ENCODE data around the gene DPRX.

DNA sequence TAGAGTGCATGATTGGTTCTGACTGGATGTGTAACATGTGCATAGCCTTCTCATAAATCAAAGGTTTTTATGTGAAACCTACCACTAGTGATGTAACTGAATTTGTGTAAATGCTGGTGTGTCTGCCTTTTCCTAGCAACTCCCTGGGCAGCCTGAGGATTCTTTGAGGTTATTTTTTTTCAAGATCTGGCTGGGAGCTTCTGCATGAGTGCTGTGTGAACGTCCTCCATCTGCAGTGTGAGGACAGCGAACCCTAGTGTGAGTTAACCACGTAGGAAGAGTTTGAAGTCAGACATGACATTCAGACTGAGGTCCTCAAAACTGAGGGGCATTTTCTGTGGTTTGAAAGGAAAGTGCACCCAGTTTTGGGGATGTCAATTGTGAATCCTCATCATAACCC, 39.9 kb downstream of the DPRX start:
- TF ChIP-seq, protein P1, sequence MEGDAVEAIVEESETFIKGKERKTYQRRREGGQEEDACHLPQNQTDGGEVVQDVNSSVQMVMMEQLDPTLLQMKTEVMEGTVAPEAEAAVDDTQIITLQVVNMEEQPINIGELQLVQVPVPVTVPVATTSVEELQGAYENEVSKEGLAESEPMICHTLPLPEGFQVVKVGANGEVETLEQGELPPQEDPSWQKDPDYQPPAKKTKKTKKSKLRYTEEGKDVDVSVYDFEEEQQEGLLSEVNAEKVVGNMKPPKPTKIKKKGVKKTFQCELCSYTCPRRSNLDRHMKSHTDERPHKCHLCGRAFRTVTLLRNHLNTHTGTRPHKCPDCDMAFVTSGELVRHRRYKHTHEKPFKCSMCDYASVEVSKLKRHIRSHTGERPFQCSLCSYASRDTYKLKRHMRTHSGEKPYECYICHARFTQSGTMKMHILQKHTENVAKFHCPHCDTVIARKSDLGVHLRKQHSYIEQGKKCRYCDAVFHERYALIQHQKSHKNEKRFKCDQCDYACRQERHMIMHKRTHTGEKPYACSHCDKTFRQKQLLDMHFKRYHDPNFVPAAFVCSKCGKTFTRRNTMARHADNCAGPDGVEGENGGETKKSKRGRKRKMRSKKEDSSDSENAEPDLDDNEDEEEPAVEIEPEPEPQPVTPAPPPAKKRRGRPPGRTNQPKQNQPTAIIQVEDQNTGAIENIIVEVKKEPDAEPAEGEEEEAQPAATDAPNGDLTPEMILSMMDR (IDR thresholded peaks at IDR 0.05): no peak
- no peak for TF ChIP-seq CREM (CRISPR knock-in tag; IDR thresholded peaks at IDR 0.05)
- no peak for TF ChIP-seq MYBL2 (CRISPR knock-in tag; IDR thresholded peaks at IDR 0.05)
- TF ChIP-seq ZNF263 (CRISPR knock-in tag; IDR thresholded peaks at IDR 0.05; ENCODE audit: low read depth): no peak
- TF ChIP-seq, protein P2, sequence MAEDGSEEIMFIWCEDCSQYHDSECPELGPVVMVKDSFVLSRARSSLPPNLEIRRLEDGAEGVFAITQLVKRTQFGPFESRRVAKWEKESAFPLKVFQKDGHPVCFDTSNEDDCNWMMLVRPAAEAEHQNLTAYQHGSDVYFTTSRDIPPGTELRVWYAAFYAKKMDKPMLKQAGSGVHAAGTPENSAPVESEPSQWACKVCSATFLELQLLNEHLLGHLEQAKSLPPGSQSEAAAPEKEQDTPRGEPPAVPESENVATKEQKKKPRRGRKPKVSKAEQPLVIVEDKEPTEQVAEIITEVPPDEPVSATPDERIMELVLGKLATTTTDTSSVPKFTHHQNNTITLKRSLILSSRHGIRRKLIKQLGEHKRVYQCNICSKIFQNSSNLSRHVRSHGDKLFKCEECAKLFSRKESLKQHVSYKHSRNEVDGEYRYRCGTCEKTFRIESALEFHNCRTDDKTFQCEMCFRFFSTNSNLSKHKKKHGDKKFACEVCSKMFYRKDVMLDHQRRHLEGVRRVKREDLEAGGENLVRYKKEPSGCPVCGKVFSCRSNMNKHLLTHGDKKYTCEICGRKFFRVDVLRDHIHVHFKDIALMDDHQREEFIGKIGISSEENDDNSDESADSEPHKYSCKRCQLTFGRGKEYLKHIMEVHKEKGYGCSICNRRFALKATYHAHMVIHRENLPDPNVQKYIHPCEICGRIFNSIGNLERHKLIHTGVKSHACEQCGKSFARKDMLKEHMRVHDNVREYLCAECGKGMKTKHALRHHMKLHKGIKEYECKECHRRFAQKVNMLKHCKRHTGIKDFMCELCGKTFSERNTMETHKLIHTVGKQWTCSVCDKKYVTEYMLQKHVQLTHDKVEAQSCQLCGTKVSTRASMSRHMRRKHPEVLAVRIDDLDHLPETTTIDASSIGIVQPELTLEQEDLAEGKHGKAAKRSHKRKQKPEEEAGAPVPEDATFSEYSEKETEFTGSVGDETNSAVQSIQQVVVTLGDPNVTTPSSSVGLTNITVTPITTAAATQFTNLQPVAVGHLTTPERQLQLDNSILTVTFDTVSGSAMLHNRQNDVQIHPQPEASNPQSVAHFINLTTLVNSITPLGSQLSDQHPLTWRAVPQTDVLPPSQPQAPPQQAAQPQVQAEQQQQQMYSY (CRISPR knock-in tag; IDR thresholded peaks at IDR 0.05): no peak
- TF ChIP-seq, protein P3, sequence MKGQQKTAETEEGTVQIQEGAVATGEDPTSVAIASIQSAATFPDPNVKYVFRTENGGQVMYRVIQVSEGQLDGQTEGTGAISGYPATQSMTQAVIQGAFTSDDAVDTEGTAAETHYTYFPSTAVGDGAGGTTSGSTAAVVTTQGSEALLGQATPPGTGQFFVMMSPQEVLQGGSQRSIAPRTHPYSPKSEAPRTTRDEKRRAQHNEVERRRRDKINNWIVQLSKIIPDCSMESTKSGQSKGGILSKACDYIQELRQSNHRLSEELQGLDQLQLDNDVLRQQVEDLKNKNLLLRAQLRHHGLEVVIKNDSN (CRISPR knock-in tag; IDR thresholded peaks at IDR 0.05): no peak
- TF ChIP-seq, protein P4, sequence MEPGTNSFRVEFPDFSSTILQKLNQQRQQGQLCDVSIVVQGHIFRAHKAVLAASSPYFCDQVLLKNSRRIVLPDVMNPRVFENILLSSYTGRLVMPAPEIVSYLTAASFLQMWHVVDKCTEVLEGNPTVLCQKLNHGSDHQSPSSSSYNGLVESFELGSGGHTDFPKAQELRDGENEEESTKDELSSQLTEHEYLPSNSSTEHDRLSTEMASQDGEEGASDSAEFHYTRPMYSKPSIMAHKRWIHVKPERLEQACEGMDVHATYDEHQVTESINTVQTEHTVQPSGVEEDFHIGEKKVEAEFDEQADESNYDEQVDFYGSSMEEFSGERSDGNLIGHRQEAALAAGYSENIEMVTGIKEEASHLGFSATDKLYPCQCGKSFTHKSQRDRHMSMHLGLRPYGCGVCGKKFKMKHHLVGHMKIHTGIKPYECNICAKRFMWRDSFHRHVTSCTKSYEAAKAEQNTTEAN (CRISPR knock-in tag; IDR thresholded peaks at IDR 0.05): no peak
- no peak for TF ChIP-seq NR2C2 (CRISPR knock-in tag; IDR thresholded peaks at IDR 0.05)
- TF ChIP-seq, protein P5, sequence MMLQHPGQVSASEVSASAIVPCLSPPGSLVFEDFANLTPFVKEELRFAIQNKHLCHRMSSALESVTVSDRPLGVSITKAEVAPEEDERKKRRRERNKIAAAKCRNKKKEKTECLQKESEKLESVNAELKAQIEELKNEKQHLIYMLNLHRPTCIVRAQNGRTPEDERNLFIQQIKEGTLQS (CRISPR knock-in tag; conservative IDR thresholded peaks at IDR 0.05): no peak

All from WTC11 (cell line).